K562 (cell line): Measurements from ENCODE around the gene HACD1. TPM values are rescaled to one million over a fixed set of nuclear protein-coding genes. Genes with fewer than 3 reads are reported as not detected.

Source experiments
- ATAC-seq: fragments of 200-7000 bp; cut with Tn5 transposase; 3 replicates; pipeline ENCODE4 v1.9.1; 2020; ENCODE audit warnings: moderate library complexity
- BruUV-seq: library from RNA; stranded (reverse); fragments of 400-500 nt; replicated peaks from 2 replicates; lab custom pipeline; 2021; lab: Mats Ljungman, UMichigan
- CTCF ChIA-PET: fragments of 300-600 bp; formaldehyde crosslinking; extraction: SDS; loops from one replicate; lab custom pipeline; 2021; ENCODE audit warnings: low intra/inter-chr PET ratio; lab: Yijun Ruan, JAX
- POLR2A ChIA-PET: fragments of 300-600, 350-650 bp; sonication (Branson Sonifier 250); formaldehyde crosslinking; extraction: SDS; loops from one replicate; lab custom pipeline; 2021; ENCODE audit warnings: antibody characterized with exemption, inconsistent platforms; lab: Yijun Ruan, JAX
- DNase-seq, 4 experiments: peaks; one replicate each; pipeline versions ENCODE4 v3.0.0 to v3.0.0-alpha.2; 2011 to 2018; ENCODE audit warnings: low spot score in 3 of 4, mixed read lengths in 3 of 4; ENCODE audit errors: extremely low read depth in 1 of 4
- FAIRE-seq: peaks from 2 replicates; lab custom pipeline; 2011; peaks lifted over from hg19 to GRCh38; lab: Jason Lieb, UNC
- H2AFZ ChIP-seq: 2 replicates; pipeline ENCODE4 v1.6.0; 2011; ENCODE audit warnings: low read depth, low read length, control low read depth, inconsistent platforms
- H3K27ac ChIP-seq: fragments of 200-600 bp; 3 replicates; pipeline ENCODE4 v1.8.0; 2011; ENCODE audit warnings: low read depth, mild to moderate bottlenecking, control low read depth, inconsistent platforms, low read length, moderate library complexity, mixed read lengths; ENCODE audit errors: extremely low read depth
- H3K27me3 ChIP-seq, 2 experiments: fragments of 300-600 bp in 1 of 2; 2 replicates in 1 of 2; 3 replicates in 1 of 2; pipeline versions ENCODE4 v1.6.0 to v1.8.0; 2011; ENCODE audit warnings: inconsistent platforms in 2 of 2, low read length in 2 of 2, mild to moderate bottlenecking in 1 of 2, mixed read lengths in 1 of 2, moderate library complexity in 1 of 2; ENCODE audit not compliant: control insufficient read depth in 2 of 2, insufficient read depth in 2 of 2
- H3K36me3 ChIP-seq: fragments of 300-600 bp; 3 replicates; pipeline ENCODE4 v1.8.0; 2011; ENCODE audit warnings: mild to moderate bottlenecking, low read length, inconsistent platforms; ENCODE audit not compliant: control insufficient read depth, insufficient read depth
- H3K4me1 ChIP-seq, 2 experiments: fragments of 200-600 bp in 1 of 2; replicated peaks in 1 of 2; 2 replicates in 1 of 2; 3 replicates in 1 of 2; pipeline versions ENCODE4 v1.5.1 to v1.8.0; 2011; ENCODE audit warnings: inconsistent platforms in 2 of 2, low read length in 2 of 2, mild to moderate bottlenecking in 1 of 2, mixed read lengths in 1 of 2, moderate library complexity in 1 of 2; ENCODE audit not compliant: control insufficient read depth in 2 of 2, insufficient read depth in 2 of 2
- H3K4me2 ChIP-seq: 2 replicates; pipeline ENCODE4 v1.6.1; 2011; ENCODE audit warnings: low read length, control low read depth, inconsistent platforms, mixed read lengths; ENCODE audit not compliant: insufficient read depth
- H3K4me3 ChIP-seq: fragments of 200-600 bp; sonication (generic), shearing (Covaris generic); 2 replicates; pipeline ENCODE4 v1.5.1; 2016; ENCODE audit warnings: control low read depth, inconsistent platforms
- H3K79me2 ChIP-seq: fragments of 200-600 bp; 3 replicates; pipeline ENCODE4 v1.8.0; 2011; ENCODE audit warnings: low read length, inconsistent platforms; ENCODE audit not compliant: control insufficient read depth, insufficient read depth
- H3K9ac ChIP-seq, 2 experiments: 2 replicates each; pipeline versions ENCODE4 v1.6.0 to v1.6.1; 2011; ENCODE audit warnings: low read depth in 2 of 2, low read length in 2 of 2, control low read depth in 1 of 2, inconsistent platforms in 1 of 2, mild to moderate bottlenecking in 1 of 2, mixed read lengths in 1 of 2; ENCODE audit not compliant: insufficient read depth in 1 of 2
- H3K9me1 ChIP-seq: one replicate; pipeline ENCODE4 v1.6.0; 2011; ENCODE audit warnings: inconsistent platforms, mild to moderate bottlenecking, low read length, moderate library complexity; ENCODE audit not compliant: control insufficient read depth, insufficient read depth
- H3K9me3 ChIP-seq: replicated peaks from 2 replicates; pipeline ENCODE4 v1.5.1; 2011; ENCODE audit warnings: low read depth, low read length, inconsistent platforms; ENCODE audit not compliant: control insufficient read depth, insufficient read depth
- H4K20me1 ChIP-seq: replicated peaks from 2 replicates; pipeline ENCODE4 v1.6.1; 2011; ENCODE audit warnings: low read length, inconsistent platforms, mixed read lengths; ENCODE audit not compliant: control insufficient read depth, insufficient read depth
- CEBPB ChIP-seq: fragments of 450-650 bp; IDR thresholded peaks from 2 replicates; pipeline ENCODE4 v1.6.1; 2016; ENCODE audit warnings: missing genetic modification characterization, missing compliant biosample characterization
- CEBPG ChIP-seq, 3 experiments: fragments of 200-800 bp in 1 of 3; sonication (Bioruptor generic) in 1 of 3; sonication (generic) in 1 of 3; formaldehyde crosslinking in 1 of 3; IDR thresholded peaks in 2 of 3; conservative IDR thresholded peaks in 1 of 3; 2 replicates each; pipeline versions ENCODE4 v1.6.1 to v1.8.0; 2016 to 2022; ENCODE audit warnings: missing compliant biosample characterization in 2 of 3, missing genetic modification characterization in 2 of 3, mild to moderate bottlenecking in 1 of 3, missing genetic modification reagents in 1 of 3
- ELK1 ChIP-seq: sonication (generic); formaldehyde crosslinking; IDR thresholded peaks from 2 replicates; pipeline ENCODE4 v1.8.1; 2022; ENCODE audit warnings: missing genetic modification reagents
- FOXO4 ChIP-seq: fragments of 450-650 bp; formaldehyde crosslinking; IDR thresholded peaks from 2 replicates; pipeline ENCODE4 v1.4.0; 2020; ENCODE audit warnings: mild to moderate bottlenecking, moderate library complexity
- HNRNPUL1 ChIP-seq: fragments of 200-400 bp; formaldehyde crosslinking; IDR thresholded peaks from 2 replicates; pipeline ENCODE4 v1.6.1; 2017; ENCODE audit warnings: low read length
- ILK ChIP-seq: fragments of 450-650 bp; IDR thresholded peaks from 2 replicates; pipeline ENCODE4 v1.6.1; 2016; ENCODE audit warnings: missing genetic modification characterization, low read depth, mild to moderate bottlenecking, missing compliant biosample characterization, moderate library complexity, borderline replicate concordance
- JUND ChIP-seq, 2 experiments: IDR thresholded peaks; 2 replicates in 1 of 2; 3 replicates in 1 of 2; pipeline ENCODE4 v1.6.1; 2011; ENCODE audit warnings: borderline replicate concordance in 2 of 2, low read depth in 2 of 2, low read length in 2 of 2, improper control_type of control experiment in 1 of 2, missing biosample characterization in 1 of 2, missing genetic modification characterization in 1 of 2, missing genetic modification reagents in 1 of 2
- NR2C1 ChIP-seq, 2 experiments: fragments of 450-650 bp; IDR thresholded peaks; 2 replicates each; pipeline ENCODE4 v1.6.1; 2017; ENCODE audit warnings: mild to moderate bottlenecking in 2 of 2, antibody characterized with exemption in 1 of 2, inconsistent platforms in 1 of 2, missing compliant biosample characterization in 1 of 2, missing genetic modification characterization in 1 of 2
- PML ChIP-seq: IDR thresholded peaks from 2 replicates; pipeline ENCODE4 v1.6.1; 2012; ENCODE audit warnings: low read length, inconsistent platforms
- SNRNP70 ChIP-seq: fragments of 200-400 bp; formaldehyde crosslinking; optimal IDR thresholded peaks from 2 replicates; pipeline ENCODE3; 2017; ENCODE audit warnings: low read depth, low read length
- TCF15 ChIP-seq: fragments of 250-450 bp; sonication (Bioruptor Pico); IDR thresholded peaks from 2 replicates; pipeline ENCODE4 v1.8.0; 2022; ENCODE audit warnings: moderate library complexity, mild to moderate bottlenecking, inconsistent platforms
- TEAD4 ChIP-seq, 2 experiments: sonication (generic) in 1 of 2; formaldehyde crosslinking in 1 of 2; IDR thresholded peaks; 2 replicates each; pipeline versions ENCODE4 v1.6.1 to v1.8.0; 2012 to 2022; ENCODE audit warnings: borderline replicate concordance in 1 of 2, inconsistent platforms in 1 of 2, low read length in 1 of 2, mild to moderate bottlenecking in 1 of 2, missing genetic modification reagents in 1 of 2
- TSHZ1 ChIP-seq: fragments of 250-450 bp; sonication (Bioruptor Pico); IDR thresholded peaks from 2 replicates; pipeline ENCODE4 v1.4.0; 2020; ENCODE audit warnings: mild to moderate bottlenecking, moderate library complexity
- ZNF239 ChIP-seq: fragments of 250-450 bp; sonication (Bioruptor Pico); IDR thresholded peaks from 2 replicates; pipeline ENCODE4 v1.4.0; 2020; ENCODE audit warnings: mild to moderate bottlenecking
- WGBS: fragments of 100-300 bp; shearing (Covaris generic); methylation state at CpG from one replicate; pipeline ENCODE4 v1.1.6; 2016; ENCODE audit warnings: low coverage, mixed read lengths; ENCODE audit not compliant: insufficient coverage; ENCODE audit errors: missing lambda C conversion rate; 5-methylcytosine and 5-hydroxymethylcytosine counted together
- in situ Hi-C: fragments of 300-500 bp; cut with MboI; formaldehyde crosslinking; loops from 4 replicates; pipeline ENCODE4 v1.15.0; 2018; ENCODE audit warnings: inconsistent platforms, mixed read lengths
- intact Hi-C: fragments of 100-400 bp; cut with micrococcal nuclease; formaldehyde crosslinking; loops from 2 replicates; pipeline ENCODE4 v1.14.2; 2022
- polyA plus RNA-seq, 8 experiments: library from polyadenylated mRNA; depleted of rRNA in 4 of 8; stranded (reverse) in 5 of 8; unstranded in 3 of 8; fragments of >200 nt; fragmentation: Nextera tagmentation in 2 of 8; fragmentation: Illumina TruSeq in 1 of 8; extraction: Ambion mirVana in 2 of 8; extraction: Trizol in 1 of 8; gene quantifications; 2 replicates each; pipeline versions ENCODE4 v1.2.1 to v1.2.3, GENCODE V29; 2011 to 2014; ENCODE audit warnings: inconsistent platforms in 1 of 8, missing spikeins in 1 of 8
- total RNA-seq, 7 experiments: library from RNA; depleted of rRNA in 6 of 7; stranded (reverse); fragments of >200 nt in 6 of 7; fragmentation: Illumina TruSeq in 2 of 7; extraction: Trizol in 2 of 7; gene quantifications; 2 replicates each; pipeline versions ENCODE4 v1.2.1 to v1.2.3, GENCODE V29; 2011 to 2021; ENCODE audit warnings: low replicate concordance in 1 of 7

HACD1 gene
- total and polyA plus RNA-seq, 9 of the 15 experiments (the other 6 are each of a cell fraction or from before 2014, with no cell fraction given), result 0.99 to 4.5 (median 2.4) TPM

GRCh38 chr10:17665747-17666146, 48.6 kb upstream of the HACD1 start:
- in situ Hi-C loops (no loop called here), intact Hi-C loops (no loop called here)
- ATAC-seq, result no peak
- Histone ChIP-seq H3K9ac (no peak overlapping the region), H3K4me2 (no peak overlapping the region), H3K4me1 (peaks cover under 1 to 39% of the 10 kb centered on the region in 2 experiments; a peak in 3 of 5 replicates), H3K36me3 (peaks cover 16% of the 10 kb centered on the region), H3K79me2 (peaks cover 88% of the 10 kb centered on the region), H3K9me1 (no peaks in the 10 kb centered on the region), H2AFZ (no peak overlapping the region), H4K20me1 (no peaks in the 10 kb centered on the region), H3K4me3 (no peak overlapping the region), H3K27me3 (no peaks in the 10 kb centered on the region), H3K27ac (no peak overlapping the region), H3K9me3 (no peaks in the 10 kb centered on the region)
- POLR2A ChIA-PET, result no interaction called here
- DNase-seq, result no peak
- BruUV-seq, result no TSS peak
- CTCF ChIA-PET, result no interaction called here
- 60% methylated on average over 4 of the region's 4 CpGs for WGBS
- FAIRE-seq, result no peak
- TF ChIP-seq FOXO4 (CRISPR knock-in tag) (no peak), CEBPG (CRISPR knock-in tag; IDR thresholded peaks at IDR 0.05) (no peak), CEBPG (tag; conservative IDR thresholded peaks at IDR 0.05 in 1 of 2, IDR thresholded peaks at IDR 0.05 in 1 of 2) (0 out of 4 replicates have a peak, but pooled peaks of 1 of the 2 experiments have one; percentile 43), CEBPB (tag) (peak; percentile 56; the same call in 1 of the 2 replicates), HNRNPUL1 (no peak), PML (no peak), NR2C1 (IDR thresholded peaks at IDR 0.05) (no peak), NR2C1 (tag; IDR thresholded peaks at IDR 0.05) (no peak), ILK (tag) (no peak), ZNF239 (CRISPR knock-in tag) (no peak), TCF15 (CRISPR knock-in tag) (no peak), JUND (IDR thresholded peaks at IDR 0.05; ENCODE audit: borderline replicate concordance, low read depth, low read length) (peak; percentile 15; the same call in 1 of the 2 replicates), JUND (tag; IDR thresholded peaks at IDR 0.05; ENCODE audit: borderline replicate concordance, low read depth, low read length) (no peak), SNRNP70 (no peak), TSHZ1 (CRISPR knock-in tag) (no peak), TEAD4 (IDR thresholded peaks at IDR 0.05; ENCODE audit: low read length) (0 out of 2 replicates have a peak, but pooled peaks have one; percentile 36), TEAD4 (CRISPR knock-in tag; IDR thresholded peaks at IDR 0.05; ENCODE audit: borderline replicate concordance) (no peak), ELK1 (CRISPR knock-in tag) (no peak)
